Germinal center (tissue), 1 donor: ENCODE measurements around the gene CBX8.

Source experiments
- DNase-seq: peaks from one replicate; pipeline ENCODE4 v3.0.0; 2012; ENCODE audit warnings: mixed read lengths, low spot score

CBX8 gene

DNA sequence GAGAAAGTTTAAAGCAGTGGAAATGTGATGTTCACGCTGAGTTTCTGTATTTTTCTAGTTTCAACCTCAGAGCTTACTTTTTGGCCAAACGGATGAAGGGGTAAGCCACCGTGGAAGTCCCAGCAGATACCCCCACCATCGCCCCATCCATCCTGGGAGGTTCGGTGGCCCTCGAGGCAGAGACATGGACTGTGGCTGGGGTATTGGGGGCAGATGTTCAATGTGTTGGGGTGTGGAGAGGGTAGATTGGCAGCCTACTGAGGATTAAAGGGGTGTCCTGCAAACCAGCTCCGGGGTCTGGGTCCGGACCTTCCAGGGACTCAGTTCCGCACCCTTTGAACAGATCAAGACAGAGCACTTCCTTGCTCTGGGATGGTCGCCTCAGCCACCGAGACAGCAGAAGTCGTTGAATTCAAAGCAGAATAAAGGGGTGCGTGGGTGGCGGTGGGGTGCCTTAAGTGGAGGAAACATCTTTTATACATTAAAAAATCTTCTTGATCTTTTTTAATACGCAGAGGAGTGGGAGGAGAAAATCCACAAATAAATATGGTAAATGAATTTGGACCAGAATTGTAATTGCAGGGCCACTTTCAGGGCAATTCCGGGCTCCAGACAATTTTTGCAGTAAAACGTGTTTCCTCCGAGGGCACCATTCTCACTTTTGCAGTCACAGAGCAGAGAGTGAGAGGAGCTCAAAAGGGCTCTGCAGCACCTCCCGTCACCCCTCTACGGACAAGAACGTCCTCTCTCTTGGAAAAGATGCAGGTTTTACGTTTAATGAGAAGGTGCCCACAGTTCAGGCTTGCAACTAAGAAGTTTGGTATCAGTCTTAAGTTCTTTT, 8.2 kb upstream of the CBX8 start:
- no peak for DNase-seq

DNA sequence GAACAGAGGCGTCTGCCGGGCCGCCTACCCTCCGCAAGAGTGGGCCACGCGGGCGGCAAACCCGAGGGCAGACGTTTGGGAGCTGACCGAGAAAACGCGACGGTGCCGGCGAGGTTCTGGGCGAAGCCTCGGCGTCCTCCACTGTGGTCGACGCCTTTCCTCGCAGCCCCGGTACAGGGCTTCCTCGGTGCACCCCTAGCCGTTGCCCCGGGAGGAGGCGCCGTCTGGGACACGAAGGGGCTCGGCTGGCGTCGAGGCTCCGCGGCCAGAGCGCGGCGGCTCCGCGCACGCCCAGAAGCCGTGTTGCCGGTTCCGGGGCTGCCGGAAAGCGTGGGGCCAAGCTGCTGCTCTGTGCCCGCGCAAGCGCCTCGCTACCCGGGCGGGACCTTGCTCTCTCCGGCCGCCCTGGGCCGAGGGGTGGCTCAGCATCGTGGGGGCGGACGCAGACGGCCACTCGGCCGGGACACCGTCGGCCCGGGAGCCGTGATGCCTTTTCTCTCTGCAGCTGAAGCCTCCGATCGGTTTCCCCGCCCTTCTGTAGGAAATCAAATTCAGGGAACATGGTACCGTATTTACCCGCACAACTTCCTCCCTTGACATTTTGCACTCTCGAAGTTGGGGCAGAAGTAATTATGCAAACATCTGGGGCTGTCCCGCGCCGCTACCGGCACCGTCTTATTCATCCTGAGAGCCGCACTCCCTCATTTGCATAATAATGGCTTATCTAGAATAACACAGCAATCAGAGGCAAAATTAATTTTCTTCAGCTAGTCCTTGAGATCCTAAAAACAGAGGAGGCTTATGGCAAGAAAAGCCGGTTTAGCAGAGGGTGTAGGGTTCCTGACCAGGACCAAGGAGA, 7.3 kb upstream of the CBX8 start:
- peak; percentile 71 for DNase-seq

DNA sequence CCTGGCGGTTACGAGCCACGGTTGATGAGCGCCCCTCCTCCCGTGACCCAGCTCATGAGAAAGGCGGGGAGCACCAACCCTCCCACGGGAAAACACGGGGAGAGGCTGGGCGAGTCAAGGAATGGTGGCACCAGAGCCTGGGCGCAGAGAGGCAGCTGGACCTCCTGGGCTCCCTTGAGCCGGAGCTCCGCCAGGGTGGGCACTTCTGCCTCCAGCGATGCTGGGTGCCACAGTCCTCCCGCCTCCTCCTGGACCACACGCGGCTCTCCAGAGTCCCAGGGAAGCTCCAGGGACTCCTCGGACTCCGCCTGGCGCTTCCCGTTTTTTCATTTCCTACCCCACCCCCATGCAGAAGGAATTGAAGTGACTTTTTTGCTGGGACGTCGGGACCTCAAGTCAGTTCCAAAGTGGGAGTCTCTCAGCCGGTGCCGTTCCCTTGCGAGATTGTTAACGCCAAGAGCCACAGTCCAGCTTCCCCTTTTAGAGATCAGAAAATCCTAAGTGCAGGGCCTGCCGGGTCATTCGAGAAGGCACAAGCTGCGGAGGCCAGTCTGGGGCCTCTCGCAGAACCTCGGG, 6.6 kb upstream of the CBX8 start:
- no peak for DNase-seq

DNA sequence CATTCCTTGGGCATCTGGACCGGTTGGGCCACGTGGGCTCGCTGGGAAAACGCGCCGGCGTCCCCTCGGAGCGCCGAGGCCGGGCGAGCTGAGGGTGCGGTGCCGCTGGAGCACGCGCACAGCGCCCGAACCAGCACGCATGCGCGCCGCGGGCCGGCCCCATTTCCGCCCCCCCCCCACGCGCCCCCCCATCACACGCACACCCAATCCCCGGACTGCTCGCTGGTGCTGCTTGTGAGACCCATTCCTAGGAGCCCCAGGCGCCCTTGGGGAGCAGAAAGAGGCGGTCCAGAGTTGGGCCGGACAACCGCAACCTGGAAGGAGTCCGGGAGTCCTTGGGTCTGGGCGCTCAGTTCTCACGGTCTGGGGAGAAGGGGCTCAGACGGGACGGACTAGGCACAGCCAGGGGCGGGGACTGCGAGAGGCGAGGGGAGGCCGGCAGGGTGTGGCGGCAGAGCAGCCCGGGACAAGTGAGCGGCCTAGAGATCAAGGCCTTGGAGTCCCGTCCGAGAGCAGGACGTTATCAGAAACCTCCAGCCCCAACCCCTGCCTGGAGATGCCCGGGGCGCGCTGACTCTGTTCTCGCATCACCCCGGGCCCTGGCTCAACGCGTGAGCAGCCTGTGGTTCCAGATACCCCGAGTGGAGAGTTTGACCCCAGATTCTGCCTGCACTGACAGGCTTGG, 6.0 kb upstream of the CBX8 start:
- DNase-seq = no peak

DNA sequence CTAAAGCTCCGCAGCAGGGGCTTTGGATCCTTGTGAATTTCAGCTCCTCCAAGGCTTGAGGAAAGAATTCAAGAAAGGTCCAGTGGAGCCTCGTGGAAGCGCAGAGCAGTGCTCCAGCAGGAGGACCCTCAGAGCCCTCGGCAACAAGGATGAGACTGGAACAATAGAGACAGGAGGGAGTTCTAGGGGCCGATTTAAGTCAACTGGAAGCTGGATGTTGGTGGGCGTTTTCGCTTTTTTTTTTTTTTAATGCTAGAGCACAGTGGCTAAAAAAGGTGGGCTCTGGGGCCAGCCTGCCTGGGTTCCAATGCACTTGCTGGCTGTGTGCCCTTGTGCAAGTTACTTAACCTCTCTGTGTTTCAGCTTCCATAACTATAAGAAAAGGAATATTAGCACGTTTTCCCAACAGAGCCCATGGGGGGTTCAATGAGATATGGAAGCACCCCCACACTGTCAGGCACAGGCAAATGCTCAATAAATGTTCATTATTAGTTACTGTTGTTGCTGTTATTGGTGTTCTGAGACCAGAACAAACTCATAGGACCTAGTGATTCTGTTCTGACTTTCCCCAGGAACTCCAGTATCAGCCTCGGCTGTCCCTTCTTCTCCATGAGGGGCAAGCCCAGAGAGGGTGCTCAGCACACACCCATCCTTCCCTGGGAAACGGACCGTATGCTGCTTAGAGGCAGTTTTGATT, 5.3 kb upstream of the CBX8 start:
- no peak for DNase-seq

DNA sequence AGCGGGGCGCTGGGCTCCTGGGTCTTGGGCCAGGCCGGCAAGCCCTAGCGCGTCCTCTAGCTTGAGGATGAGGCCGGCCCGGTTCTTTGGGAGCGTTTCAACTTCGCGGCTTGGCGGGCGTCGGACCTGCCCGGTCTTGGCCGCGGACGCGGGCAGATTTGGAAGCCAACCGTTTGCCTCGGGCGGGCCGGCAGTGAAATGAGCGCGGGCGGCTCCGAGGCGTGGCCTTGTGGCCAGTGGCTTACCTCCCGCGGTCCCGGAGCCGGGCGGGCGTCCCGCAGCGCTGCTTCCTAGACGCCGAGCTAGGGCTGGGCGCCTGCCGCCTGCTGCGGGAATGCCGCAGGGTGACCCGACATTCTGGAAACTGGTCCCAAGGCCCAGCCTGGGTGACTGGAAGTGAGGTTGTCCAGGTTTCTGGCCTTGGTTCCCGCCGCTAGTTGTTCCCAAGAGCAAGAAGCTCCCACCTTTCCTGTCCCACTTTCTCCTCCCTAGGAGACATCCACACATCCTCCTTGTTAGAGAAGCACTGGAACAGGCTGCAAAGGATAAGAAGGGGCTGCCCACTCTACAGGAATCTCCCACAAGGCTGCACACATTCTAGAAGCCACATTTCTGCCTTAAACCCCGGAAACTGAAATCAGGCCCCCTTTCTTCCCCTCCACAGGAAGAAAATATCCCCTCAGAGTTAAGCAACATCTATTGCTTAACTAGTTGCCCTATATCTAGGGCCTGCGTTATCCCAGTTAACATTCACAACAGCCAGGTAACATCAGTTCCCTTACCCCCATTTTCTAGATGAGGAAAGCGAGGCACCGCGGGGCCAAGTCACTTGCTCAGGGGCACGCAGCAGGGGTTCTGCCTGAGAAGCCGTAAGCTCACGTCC, 4.5 kb upstream of the CBX8 start:
- no peak for DNase-seq

DNA sequence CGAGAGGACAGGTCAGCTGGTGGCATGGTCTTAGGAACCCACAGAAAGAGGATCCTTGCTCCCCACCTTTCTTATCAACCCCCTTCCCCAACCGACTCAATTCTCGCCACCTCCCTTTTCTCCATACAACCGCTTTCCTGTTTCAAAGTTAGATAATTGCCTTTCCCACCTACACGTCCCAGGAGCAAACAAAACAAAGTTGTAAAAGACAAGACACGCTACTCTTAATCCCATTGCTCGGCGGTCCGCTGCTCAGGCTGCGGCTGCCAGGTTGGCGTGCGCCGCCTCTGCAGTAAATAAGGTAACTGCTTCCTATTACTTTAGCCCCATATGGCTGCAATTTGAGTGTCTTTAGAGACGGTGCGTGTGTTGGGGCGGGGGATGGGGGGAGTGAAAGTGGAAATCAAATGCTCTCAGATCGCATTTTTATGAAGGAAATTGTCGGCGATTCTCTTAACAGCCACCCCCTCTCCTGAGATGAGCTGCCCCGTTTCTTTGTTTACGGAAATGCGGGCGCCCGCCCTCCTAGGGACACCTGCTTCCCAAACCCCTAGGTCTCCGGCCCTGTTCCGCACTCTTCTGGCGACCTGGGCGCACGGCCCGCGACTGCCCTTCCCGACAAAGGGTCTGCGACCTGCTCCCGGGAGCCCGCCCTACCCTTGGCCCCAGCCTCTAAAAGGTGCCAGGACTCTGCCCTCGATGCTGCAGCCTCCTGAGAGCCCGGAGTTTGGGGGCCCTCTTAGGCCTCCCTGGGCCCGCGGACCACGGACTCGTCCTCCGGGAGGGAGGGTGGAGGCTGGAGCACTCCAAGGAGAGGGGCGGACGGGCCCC, 3.7 kb upstream of the CBX8 start:
- DNase-seq = no peak

DNA sequence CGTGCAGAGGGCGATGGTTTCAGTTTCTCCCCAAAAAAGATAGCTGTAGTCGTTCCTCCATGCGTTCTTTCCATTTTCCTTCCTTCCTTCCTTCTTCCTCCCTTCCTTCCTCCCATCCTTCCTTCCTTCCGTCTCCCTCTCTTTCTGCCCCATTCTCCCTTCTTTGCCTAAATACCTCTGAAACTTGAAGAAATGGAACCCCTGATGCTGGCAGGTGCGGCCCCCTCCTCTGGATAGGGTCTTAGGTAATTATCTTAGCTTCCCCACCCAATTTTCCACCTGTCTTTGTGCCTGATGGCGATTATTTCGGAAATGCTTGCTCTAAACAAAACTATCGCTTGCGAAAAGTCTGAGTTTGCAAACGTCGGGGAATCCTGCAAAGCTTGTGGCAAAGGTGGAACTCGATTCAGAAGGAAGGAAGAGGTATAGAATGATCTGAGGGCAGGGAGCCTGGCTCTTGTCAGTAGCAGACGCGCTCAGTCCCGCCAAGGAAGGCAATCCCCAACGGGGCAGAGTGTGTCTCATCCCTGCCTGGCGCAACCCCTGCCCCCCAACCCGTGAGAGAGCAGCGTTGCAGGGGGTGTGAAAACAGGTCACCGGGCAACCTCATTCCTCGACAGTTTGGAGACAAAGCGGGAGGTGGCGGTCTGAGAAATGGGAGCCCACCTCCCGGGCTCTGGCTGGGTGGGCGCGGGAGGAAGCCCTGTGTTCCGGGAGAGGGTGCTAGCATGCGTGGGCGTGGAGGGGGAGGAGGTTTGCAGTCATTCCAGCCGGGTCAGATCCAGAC, 2.9 kb upstream of the CBX8 start:
- DNase-seq = no peak

DNA sequence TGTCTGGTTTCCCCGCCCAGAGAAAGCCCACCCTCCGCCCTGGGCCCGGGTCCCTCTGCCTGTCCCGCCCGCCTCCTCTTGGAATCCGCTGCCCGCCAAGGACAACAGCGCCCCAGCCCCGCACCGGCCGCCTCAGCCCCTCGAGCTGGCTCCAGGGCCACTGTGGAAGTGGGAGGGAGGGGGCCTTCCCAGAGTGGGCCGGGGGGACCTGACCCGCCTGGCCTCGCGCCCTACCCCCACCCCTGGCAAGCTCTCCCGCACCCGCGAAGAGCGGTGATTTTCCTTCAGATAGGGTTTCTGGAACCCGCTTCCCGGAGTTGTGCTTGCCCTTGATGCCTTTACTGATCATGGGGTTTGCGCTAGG, 2.3 kb upstream of the CBX8 start:
- DNase-seq = no peak

DNA sequence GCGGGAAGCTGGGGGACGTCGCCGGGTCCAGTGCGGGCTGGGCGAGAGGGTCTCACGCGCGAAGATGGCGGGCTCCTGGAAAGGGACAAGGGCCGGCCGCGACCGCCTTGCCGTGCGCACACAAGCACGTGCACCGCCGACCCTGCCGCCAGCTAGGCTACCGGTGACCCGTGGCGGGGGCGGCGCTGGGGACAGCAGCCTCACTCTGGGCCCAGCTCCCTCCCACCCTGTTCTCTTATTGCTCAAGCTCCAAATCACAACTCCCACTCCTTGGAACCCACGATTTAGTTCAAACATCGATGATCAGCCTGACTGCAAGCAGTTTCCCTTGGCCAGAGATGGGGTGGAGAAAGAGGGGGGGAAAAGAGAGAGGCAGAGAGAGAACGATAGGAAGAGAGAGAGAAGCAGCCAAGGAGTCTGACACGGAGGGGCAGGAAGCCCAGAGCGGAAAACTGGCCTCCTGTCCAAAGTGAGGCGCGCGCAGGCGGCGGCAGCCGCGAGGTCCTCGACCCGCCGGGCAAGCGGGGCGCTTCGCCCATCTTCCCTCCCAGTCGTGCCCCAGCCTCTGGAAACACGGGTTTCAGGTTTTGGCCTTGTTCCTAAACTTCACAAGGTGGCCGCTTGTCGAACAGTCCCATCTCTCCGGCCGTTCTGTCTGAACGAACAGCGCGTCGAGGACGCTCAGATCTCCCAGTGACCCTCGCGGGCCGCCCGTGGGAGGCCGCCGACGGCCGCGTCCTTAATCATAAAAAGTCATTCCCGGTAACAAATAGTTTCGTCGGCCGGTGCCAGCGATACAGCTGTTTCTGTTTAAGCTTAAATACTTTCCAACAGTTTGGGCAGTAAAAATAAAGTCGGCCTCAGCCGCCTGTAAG, 1.7 kb upstream of the CBX8 start:
- DNase-seq = no peak

DNA sequence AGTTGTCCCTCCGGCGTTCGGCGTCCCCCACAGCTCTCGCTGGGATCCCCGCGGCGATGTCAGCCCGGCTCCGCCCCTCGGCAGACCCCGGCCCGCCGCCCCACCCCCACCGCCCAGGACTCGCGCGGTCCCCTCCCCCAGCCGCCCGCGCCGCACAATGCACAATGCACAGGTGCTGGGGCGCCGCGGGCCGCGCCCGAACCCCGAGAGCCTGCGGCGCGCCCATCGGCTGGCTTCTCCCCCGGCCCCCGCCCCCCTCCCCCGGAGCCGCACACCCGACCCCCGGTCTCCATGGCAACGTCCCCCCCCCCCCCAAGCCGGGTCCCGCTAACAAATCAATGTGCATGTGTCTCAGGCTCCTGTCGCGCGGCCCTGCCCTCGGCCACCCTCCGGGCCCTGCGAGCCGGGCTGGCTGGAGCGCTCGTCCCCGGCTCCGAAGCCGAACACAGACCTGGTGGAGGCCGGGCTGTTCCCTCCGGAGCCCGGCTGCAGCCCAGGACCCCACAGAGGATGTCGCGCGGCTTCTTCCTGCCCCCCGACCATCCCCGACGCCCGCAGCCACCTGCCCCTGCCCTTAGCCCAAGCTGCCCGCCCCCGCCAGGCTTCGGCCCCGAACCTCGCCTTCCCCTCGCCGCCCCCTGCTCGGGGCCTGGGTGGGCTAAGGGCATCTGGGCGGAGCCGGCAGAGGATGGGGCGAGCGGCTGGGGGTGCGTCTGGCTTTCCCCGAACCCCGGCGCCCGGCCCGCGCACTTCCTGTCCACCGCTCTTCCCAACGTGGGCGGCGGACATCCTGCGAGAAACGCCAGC, 818 bp upstream of the CBX8 start:
- no peak for DNase-seq

DNA sequence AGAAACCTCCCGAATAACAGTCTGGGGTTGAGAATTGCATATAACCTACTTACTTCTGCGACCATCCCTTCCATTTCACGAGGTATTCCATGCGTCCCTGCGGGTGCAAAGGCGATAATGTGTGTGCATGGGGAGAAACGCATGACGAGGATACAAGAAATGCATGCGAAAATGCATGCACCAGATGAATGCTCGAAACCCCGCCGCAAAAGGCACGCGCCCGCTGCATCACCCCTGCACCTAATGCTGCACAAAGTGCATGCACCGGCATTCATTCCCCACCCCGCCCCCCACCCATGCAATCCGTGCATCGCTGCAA, 474 bp downstream of the CBX8 start:
- DNase-seq = peak; percentile 52

DNA sequence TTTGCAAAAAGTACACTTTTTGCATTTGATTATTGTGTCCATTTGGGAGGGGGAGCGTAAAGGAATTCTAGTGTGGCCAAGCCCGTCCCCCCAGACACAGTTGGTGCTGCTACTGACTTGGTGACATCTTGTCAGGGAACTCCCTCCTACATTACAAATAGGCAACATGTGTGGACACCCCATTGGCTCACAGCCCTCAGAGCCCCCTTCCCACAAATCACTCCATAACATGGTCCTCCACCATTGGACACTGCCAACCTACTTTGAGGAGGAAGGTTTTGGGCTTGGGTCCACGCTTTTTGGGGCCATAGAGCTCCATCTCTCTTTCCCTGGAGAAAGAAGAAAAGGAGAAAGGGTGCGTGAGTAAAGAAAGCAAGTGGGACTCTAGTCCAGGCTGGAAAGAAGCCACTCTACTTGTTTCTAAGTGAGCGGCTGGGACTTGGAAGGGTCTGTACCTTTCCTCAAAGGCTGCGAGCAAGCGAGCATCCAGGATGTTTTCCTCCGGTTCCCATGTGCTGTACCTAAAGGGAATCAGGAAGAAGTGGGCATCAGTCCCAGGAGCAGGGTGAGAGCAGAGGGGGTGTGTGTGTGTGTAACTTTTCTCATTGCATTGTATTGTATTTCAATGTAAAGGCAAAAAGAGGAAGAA, 958 bp downstream of the CBX8 start:
- DNase-seq = no peak

DNA sequence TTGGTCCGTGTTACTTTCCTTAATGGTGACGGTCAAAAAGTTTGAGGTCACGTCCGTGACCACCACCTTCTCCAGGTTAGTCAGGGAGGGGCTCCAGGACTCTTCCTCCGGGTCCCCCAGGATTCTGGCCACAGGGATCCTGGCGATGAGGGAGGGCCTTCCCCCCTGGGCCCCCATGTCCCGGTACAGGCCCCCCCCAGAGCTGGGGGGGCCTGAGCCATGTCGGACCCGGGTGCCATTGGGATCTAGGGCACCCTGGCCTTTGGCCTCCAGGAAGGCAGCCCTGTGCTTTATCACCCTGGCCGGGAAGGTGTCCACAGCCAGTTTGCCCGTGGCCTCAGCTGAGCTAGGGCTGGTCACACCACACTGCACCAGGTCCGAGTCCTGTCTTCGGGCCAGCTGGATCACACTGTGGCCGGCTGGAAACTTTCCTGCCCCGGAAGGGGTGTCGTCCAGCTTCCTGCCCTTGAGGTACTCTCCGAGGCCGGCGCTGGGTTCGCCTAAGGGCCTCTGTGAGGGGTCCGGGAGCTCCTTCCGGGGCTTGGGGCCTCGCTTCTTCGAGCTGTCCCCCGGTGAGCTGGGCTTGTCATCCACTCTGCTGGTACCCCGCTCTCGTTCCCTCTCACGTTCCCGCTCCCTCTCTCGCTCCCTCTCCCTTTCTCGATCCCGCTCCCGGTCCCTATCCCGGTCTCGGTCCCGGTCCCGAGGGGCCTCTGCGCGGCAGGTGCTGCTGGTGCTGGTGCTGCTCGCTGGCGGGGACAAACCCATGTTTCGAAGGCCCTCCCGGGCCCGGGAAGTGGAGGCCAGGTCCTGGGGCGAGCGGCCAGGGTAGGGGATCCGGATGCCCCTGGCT, 2.0 kb downstream of the CBX8 start:
- DNase-seq = no peak

DNA sequence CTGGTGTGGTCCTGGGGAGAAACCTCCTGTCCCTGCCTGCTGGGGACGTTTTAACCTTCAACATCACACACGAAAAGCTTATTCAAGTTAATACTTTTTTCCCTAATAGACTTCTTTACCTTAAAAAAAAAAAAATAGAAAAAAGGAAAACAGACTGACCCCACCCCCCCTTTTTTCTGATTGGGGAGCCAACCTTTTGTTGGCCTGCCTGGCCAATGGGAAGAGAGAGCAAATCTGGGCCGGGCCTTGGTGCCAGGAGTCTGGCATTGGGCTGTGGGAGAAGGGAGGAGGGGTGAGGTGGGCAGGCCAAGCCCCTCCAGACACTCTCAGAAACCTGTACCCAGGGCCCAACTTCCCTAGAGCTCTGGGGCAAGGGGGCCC, 3.0 kb downstream of the CBX8 start:
- no peak for DNase-seq
